ENCODE results near the gene SLC43A1. TPM values are rescaled to one million over a fixed set of nuclear protein-coding genes. Genes with fewer than 3 reads are reported as not detected.

The SLC43A1 gene
- total RNA-seq, 1 experiment from 2014 or later, result 11.8 TPM

DNA sequence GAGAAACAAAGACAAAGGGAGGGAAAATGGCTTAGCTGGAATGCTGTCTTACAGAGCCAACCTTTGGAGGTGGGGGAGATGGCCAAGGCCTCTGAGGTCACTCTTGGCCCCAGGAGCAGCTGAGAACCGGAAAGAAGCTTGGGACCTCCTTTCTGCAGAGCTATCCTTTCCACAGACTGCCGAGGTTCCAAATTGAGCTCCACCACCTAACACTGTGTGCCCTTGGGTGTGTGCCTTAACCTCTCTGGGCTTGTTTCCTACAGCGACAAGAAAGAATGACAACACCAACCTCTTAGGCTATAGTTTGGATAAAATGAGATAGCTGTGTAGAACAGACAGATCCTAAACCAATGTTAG lies 32.0 kb downstream of the SLC43A1 start:
- Histone ChIP-seq H2AFZ (ENCODE audit: low read depth, low read length, poor library complexity, severe bottlenecking) (no peak overlapping the region), H3K9me3 (ENCODE audit: control insufficient read depth in 1 of 2, insufficient read depth in 1 of 2, low read depth in 1 of 2, low read length in 2 of 2) (no peaks in the 10 kb centered on the region), H3K9ac (ENCODE audit: low read length) (no peak overlapping the region), H3K27me3 (ENCODE audit: insufficient read depth, low read length) (no peaks in the 10 kb centered on the region), H3K79me2 (ENCODE audit: insufficient read depth, low read length) (no peaks in the 10 kb centered on the region), H3K27ac (ENCODE audit: low read depth, low read length) (no peak overlapping the region), H4K20me1 (ENCODE audit: insufficient read depth) (no peaks in the 10 kb centered on the region), H3K4me2 (ENCODE audit: low read length) (no peak overlapping the region), H3K4me3 (replicated peaks in 1 of 2; ENCODE audit: low read depth in 1 of 2, low read length in 2 of 2) (no peak overlapping the region), H3K36me3 (ENCODE audit: control insufficient read depth in 1 of 2, insufficient read depth in 2 of 2, low read length in 2 of 2) (no peaks in the 10 kb centered on the region), H3K9me2 (ENCODE audit: insufficient read depth) (no peaks in the 10 kb centered on the region), H3K4me1 (ENCODE audit: control insufficient read depth in 1 of 2, insufficient read depth in 2 of 2, low read length in 2 of 2) (no peaks in the 10 kb centered on the region)
- BruUV-seq (replicated peaks), result no TSS peak
- ChIA-PET POLR2A (no interaction called here), CTCF (interaction anchor here (1.0 to 3.9 kb wide), 2 partner anchors 9 to 32 kb away, joined by 3 to 23 read pairs; partner anchors contain the start of gene SLC43A1), RAD21 (ENCODE audit: low non-redundant PET in 1 of 2, low total read pairs in 2 of 2, uncharacterized antibody in 2 of 2, unreplicated experiment in 2 of 2) (no interaction called here)
- TF ChIP-seq SIN3A (IDR thresholded peaks at IDR 0.05; ENCODE audit: low read depth) (no peak), ZNF274 (IDR thresholded peaks at IDR 0.05; ENCODE audit: low read depth, low read length) (no peak), SP1 (IDR thresholded peaks at IDR 0.05; ENCODE audit: low read depth) (no peak), EZH2 (IDR thresholded peaks at IDR 0.05) (no peak), EGR1 (IDR thresholded peaks at IDR 0.05; ENCODE audit: low read depth) (no peak), FOSL1 (IDR thresholded peaks at IDR 0.05; ENCODE audit: low read depth) (no peak), ZFX (IDR thresholded peaks at IDR 0.05) (no peak), EZH2phosphoT487 (IDR thresholded peaks at IDR 0.05; ENCODE audit: borderline replicate concordance) (no peak), POLR2AphosphoS5 (IDR thresholded peaks at IDR 0.05; ENCODE audit: low read depth, low read length) (no peak), RAD21 (IDR thresholded peaks at IDR 0.05; ENCODE audit: low read depth) (no peak), SRF (IDR thresholded peaks at IDR 0.05; ENCODE audit: low read depth) (no peak), TCF7L2 (IDR thresholded peaks at IDR 0.05; ENCODE audit: borderline replicate concordance, extremely low read depth, insufficient read depth, insufficient read length) (no peak), CEBPB (IDR thresholded peaks at IDR 0.05; ENCODE audit: low read depth) (no peak), CBX3 (IDR thresholded peaks at IDR 0.05; ENCODE audit: low read depth) (no peak)
- TF ChIP-seq, protein P1, sequence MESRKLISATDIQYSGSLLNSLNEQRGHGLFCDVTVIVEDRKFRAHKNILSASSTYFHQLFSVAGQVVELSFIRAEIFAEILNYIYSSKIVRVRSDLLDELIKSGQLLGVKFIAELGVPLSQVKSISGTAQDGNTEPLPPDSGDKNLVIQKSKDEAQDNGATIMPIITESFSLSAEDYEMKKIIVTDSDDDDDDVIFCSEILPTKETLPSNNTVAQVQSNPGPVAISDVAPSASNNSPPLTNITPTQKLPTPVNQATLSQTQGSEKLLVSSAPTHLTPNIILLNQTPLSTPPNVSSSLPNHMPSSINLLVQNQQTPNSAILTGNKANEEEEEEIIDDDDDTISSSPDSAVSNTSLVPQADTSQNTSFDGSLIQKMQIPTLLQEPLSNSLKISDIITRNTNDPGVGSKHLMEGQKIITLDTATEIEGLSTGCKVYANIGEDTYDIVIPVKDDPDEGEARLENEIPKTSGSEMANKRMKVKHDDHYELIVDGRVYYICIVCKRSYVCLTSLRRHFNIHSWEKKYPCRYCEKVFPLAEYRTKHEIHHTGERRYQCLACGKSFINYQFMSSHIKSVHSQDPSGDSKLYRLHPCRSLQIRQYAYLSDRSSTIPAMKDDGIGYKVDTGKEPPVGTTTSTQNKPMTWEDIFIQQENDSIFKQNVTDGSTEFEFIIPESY (IDR thresholded peaks at IDR 0.05; ENCODE audit: extremely low read depth, insufficient replicate concordance, low read length), result no peak
- TF ChIP-seq, protein P2, sequence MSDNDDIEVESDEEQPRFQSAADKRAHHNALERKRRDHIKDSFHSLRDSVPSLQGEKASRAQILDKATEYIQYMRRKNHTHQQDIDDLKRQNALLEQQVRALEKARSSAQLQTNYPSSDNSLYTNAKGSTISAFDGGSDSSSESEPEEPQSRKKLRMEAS (IDR thresholded peaks at IDR 0.05), result no peak
- TF ChIP-seq, protein P3, sequence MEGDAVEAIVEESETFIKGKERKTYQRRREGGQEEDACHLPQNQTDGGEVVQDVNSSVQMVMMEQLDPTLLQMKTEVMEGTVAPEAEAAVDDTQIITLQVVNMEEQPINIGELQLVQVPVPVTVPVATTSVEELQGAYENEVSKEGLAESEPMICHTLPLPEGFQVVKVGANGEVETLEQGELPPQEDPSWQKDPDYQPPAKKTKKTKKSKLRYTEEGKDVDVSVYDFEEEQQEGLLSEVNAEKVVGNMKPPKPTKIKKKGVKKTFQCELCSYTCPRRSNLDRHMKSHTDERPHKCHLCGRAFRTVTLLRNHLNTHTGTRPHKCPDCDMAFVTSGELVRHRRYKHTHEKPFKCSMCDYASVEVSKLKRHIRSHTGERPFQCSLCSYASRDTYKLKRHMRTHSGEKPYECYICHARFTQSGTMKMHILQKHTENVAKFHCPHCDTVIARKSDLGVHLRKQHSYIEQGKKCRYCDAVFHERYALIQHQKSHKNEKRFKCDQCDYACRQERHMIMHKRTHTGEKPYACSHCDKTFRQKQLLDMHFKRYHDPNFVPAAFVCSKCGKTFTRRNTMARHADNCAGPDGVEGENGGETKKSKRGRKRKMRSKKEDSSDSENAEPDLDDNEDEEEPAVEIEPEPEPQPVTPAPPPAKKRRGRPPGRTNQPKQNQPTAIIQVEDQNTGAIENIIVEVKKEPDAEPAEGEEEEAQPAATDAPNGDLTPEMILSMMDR (IDR thresholded peaks at IDR 0.05 in 2 of 3, conservative IDR thresholded peaks at IDR 0.05 in 1 of 3; ENCODE audit: borderline replicate concordance in 1 of 3, insufficient read depth in 1 of 3, low read depth in 2 of 3, low read length in 2 of 3), result no peak
- intact Hi-C loops (cut with micrococcal nuclease), result no loop called here
- no peak for ATAC-seq
- no peak for DNase-seq (ENCODE audit: low read depth, low spot score)
